Muscle layer of duodenum (tissue), 2 donors: ENCODE measurements around the gene YWHAH.
A peak's percentile ranks its signal among the peaks of the same experiment; 100 is the strongest.

ENCODE experiments used
- H3K27ac ChIP-seq: one replicate; pipeline ENCODE4 v1.7.0; 2013; ENCODE audit warnings: mild to moderate bottlenecking, low read length
- H3K27me3 ChIP-seq: one replicate; pipeline ENCODE4 v1.7.0; 2013; ENCODE audit warnings: low read depth, mild to moderate bottlenecking, control low read depth, low read length
- H3K36me3 ChIP-seq, 2 donors: one replicate each; pipeline ENCODE4 v1.7.0; 2013; ENCODE audit warnings: low read length in 2 of 2, control low read depth in 1 of 2, mild to moderate bottlenecking in 1 of 2; ENCODE audit not compliant: insufficient read depth in 2 of 2, control insufficient read depth in 1 of 2
- H3K4me1 ChIP-seq, 2 donors: one replicate each; pipeline ENCODE4 v1.7.0; 2013; ENCODE audit warnings: low read length in 2 of 2, mild to moderate bottlenecking in 2 of 2, control low read depth in 1 of 2, moderate library complexity in 1 of 2; ENCODE audit not compliant: insufficient read depth in 2 of 2, control insufficient read depth in 1 of 2
- H3K4me3 ChIP-seq, 2 donors: one replicate each; pipeline ENCODE4 v1.7.0; 2013; ENCODE audit warnings: low read length in 2 of 2, low read depth in 1 of 2, mild to moderate bottlenecking in 1 of 2
- H3K9me3 ChIP-seq, 2 donors: one replicate each; pipeline ENCODE4 v1.7.0; 2013; ENCODE audit warnings: low read length in 2 of 2, control low read depth in 1 of 2, mild to moderate bottlenecking in 1 of 2; ENCODE audit not compliant: control insufficient read depth in 1 of 2
- donor health status: healthy.

The YWHAH gene

GRCh38 chr22:31951194-31952093, 7.1 kb downstream of the YWHAH start:
- Histone ChIP-seq H3K27me3 (no peaks in the 10 kb centered on the region), H3K27ac (peak overlapping the region; percentile 85), H3K9me3 (no peaks in the 10 kb centered on the region), H3K4me3 (no peak overlapping the region), H3K4me1 (peaks cover 32 to 46% of the 10 kb centered on the region in 2 donors), H3K36me3 (peaks cover 7% of the 10 kb centered on the region in 2 donors)

DNA sequence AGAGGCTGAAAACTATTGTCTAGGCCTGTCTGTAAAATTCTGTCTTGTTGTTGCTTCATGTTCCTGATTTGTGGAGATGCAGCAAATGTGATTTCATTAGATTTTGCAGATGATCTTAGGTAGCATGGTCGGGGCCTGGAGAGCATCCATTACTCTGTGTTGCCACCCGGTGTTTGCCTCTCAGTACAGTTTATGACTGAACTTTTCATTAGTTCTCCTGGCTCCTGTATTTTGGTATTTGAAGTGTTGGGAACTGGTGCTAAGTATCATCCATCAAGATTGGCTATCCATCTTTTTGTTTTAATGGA, 7.7 kb downstream of the YWHAH start:
- no peaks in the 10 kb centered on the region for H3K9me3 ChIP-seq
- H3K4me1 ChIP-seq = peaks cover 30 to 40% of the 10 kb centered on the region in 2 donors
- H3K27me3 ChIP-seq = no peaks in the 10 kb centered on the region
- H3K27ac ChIP-seq = peak overlapping the region; percentile 85
- H3K36me3 ChIP-seq = peaks cover 13% of the 10 kb centered on the region in 2 donors
- no peak overlapping the region for H3K4me3 ChIP-seq

GRCh38 chr22:31952472-31952871, 8.1 kb downstream of the YWHAH start:
- Histone ChIP-seq H3K27ac (peak overlapping the region; percentile 85), H3K9me3 (no peaks in the 10 kb centered on the region), H3K4me1 (peaks cover 27 to 39% of the 10 kb centered on the region in 2 donors), H3K36me3 (peaks cover 14 to 17% of the 10 kb centered on the region in 2 donors), H3K27me3 (no peaks in the 10 kb centered on the region), H3K4me3 (no peak overlapping the region)

DNA sequence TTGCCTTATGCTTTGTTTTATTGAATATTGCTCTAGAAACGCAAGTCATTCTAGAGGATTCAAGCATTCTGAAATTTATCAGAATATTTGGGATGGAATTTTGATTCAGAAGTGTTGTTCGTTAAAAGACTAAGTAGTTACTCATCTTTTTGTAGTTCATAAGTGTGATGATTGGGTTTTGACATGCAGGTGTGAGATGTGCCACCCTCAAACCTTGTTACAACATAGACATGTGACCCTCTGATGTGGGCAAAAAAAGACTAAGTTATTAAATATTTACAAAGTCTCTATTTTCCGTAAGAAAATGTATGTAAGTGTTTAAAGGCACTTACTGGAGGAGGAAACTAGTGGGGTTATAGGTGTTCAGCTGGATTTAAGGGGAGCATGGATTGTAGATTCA, 8.9 kb downstream of the YWHAH start:
- Histone ChIP-seq H3K27ac (peak overlapping the region; percentile 85), H3K27me3 (no peaks in the 10 kb centered on the region), H3K36me3 (peaks cover 16 to 25% of the 10 kb centered on the region in 2 donors), H3K9me3 (no peaks in the 10 kb centered on the region), H3K4me3 (no peak overlapping the region), H3K4me1 (peaks cover 27 to 39% of the 10 kb centered on the region in 2 donors)

DNA sequence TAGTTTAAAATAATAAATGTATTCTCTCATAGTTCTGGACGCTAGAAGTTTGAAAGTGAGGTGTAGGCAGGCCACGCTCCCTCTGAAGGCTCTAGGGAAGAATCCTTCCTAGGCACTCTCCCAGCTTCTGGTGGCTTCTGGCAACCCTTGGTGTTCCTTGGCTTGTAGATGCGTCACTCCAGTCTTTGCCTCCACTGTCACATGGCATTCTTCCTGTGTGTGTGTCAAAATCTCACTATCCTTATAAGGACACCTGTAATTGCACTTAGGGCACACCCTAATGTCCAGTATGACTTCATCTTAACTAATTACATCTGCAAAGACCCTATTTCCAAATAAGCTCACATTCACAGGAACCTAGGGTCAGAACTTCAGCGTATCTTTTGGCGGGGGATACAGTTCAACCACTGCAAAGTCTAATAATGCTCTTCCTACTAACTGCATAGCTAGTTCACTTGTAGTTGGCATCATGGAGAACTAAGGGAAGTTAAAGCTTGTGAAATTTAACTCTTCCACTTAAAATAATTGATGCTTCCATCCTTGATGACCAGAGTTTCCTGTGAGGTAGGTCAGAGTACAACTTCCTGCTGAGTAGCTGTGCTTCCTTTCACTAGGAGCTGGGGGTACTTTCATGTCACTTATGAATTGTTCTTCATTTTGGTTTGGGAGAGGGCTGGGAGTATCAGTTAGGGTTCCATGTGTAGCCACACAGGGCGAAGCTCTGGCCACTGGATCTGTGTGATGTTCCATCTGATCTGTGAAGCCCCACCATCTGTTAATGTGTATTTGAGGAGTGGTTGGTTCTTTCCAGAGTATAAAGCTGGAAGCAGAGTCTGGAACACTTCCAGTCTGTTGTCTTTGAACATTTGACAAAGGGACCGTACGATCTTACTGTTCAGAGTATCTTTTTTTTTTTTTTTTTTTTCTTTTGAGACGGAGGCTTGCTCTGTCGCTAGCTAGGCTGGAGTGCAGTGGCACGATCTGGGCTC, 10.5 kb downstream of the YWHAH start:
- Histone ChIP-seq H3K27ac (peak overlapping the region; percentile 85), H3K36me3 (peaks cover 16 to 26% of the 10 kb centered on the region in 2 donors), H3K27me3 (no peaks in the 10 kb centered on the region), H3K9me3 (no peaks in the 10 kb centered on the region), H3K4me1 (peaks cover 27 to 39% of the 10 kb centered on the region in 2 donors), H3K4me3 (no peak overlapping the region)

DNA sequence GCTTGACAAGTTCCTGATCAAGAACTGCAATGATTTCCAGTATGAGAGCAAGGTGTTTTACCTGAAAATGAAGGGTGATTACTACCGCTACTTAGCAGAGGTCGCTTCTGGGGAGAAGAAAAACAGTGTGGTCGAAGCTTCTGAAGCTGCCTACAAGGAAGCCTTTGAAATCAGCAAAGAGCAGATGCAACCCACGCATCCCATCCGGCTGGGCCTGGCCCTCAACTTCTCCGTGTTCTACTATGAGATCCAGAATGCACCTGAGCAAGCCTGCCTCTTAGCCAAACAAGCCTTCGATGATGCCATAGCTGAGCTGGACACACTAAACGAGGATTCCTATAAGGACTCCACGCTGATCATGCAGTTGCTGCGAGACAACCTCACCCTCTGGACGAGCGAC, 12.0 kb downstream of the YWHAH start:
- no peak overlapping the region for H3K27ac ChIP-seq
- no peaks in the 10 kb centered on the region for H3K9me3 ChIP-seq
- no peak overlapping the region for H3K4me3 ChIP-seq
- peaks cover 25 to 30% of the 10 kb centered on the region in 2 donors for H3K4me1 ChIP-seq
- peaks cover 16 to 22% of the 10 kb centered on the region in 2 donors for H3K36me3 ChIP-seq
- no peaks in the 10 kb centered on the region for H3K27me3 ChIP-seq

DNA sequence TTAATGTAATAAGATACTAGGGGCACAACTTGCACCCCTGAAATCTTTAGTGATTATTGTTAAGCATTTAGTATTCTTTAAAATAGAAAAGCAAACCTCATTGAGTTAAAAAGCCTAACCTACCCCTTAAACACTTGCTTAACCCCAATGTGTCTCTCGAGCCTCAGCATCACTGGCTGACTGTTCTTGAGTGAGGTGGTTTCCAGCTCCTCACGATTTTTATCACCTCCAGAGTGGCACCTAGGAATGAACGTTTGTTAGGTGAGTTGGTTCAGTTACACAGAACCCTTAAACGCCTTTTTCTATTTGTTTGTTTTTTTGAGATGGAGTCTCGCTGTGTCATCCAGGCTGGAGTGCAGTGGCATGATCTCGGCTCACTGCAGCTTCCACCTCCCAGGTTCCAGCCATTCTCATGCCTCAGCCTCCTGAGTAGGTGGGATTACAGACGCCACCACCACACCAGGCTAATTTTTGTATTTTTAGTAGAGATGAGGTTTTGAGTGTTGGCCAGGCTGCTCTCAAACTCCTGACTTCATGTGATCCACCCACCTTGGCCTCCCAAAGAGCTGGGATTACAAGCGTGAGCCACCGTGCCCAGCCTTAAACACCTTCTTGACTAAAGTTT, 13.7 kb downstream of the YWHAH start:
- Histone ChIP-seq H3K4me1 (peaks cover 8 to 13% of the 10 kb centered on the region in 2 donors), H3K9me3 (no peaks in the 10 kb centered on the region), H3K27me3 (no peaks in the 10 kb centered on the region), H3K4me3 (no peak overlapping the region), H3K36me3 (peaks cover 16 to 22% of the 10 kb centered on the region in 2 donors), H3K27ac (no peak overlapping the region)

DNA sequence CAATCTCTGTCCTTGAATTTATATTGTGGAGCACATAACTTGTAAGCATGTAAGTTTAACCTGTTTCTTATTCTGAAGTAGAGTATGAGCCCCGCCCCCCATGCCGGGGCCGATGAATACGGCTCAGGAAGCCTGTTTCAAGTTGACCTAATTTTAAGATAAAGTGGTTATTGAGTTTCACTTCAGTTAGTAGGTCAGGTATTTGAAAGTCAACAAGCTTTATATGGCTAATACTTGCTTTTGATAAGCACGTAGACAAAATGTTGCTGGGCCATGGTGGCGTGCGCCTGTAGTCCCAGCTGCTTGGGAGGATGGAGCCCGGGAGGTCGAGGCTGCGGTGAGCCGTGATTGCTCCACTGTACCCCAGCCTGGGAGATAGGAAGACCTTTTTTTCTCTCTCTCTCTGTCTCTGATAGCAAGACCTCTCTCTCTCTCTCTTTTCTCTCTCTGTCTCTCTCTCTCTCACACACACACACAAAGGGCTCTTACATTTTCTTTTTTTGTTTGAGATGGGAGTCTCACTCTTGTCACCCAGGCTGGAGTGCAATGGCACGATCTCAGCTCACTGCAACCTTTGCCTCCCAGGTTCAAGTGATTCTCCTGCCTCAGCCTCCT, 14.4 kb downstream of the YWHAH start:
- H3K4me1 ChIP-seq = peaks cover 3 to 7% of the 10 kb centered on the region in 2 donors
- no peaks in the 10 kb centered on the region for H3K27me3 ChIP-seq
- no peak overlapping the region for H3K4me3 ChIP-seq
- H3K9me3 ChIP-seq = no peaks in the 10 kb centered on the region
- peaks cover 16 to 22% of the 10 kb centered on the region in 2 donors for H3K36me3 ChIP-seq
- no peak overlapping the region for H3K27ac ChIP-seq

GRCh38 chr22:31960767-31961166, 16.4 kb downstream of the YWHAH start:
- Histone ChIP-seq H3K9me3 (no peaks in the 10 kb centered on the region), H3K27ac (no peak overlapping the region), H3K4me3 (no peak overlapping the region)

DNA sequence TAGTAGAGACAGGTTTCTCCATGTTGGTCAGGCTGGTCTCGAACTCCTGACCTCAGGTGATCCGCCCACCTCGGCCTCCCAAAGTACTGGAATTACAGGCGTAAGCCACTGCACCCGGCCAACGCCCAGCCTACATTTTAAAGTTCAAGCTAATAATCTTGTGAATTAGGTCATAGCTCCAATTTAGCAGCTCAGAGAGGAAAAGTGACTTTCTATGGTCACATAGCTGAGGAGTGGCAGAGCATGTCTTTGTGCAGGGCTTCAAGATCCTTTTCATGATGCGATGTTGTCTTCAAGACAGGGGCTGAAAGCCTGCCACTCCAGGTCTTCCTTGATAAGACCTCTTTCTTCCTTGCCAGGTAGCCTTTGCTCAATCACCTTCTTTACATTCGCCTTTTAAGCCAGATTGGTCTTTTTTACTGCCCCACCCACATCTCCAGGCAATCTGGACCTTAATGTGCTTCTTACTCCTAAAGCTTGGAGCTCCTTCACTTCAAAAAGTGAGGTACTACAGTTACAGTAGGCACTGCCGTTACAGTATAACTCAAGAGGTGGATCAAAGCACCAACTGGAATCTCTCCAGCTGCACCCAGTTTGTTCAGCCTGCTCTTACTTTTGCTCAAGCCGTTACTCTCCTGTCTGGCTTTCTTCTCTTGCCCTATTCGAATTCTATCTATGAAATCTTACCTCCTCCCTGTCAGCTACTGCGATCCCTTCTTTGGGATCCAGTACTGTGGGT, 18.2 kb downstream of the YWHAH start:
- Histone ChIP-seq H3K27me3 (no peaks in the 10 kb centered on the region), H3K27ac (no peak overlapping the region), H3K4me1 (peaks cover 0 to 2% of the 10 kb centered on the region in 2 donors), H3K9me3 (no peaks in the 10 kb centered on the region), H3K36me3 (peaks cover 3 to 8% of the 10 kb centered on the region in 2 donors), H3K4me3 (no peak overlapping the region)

More at GRCh38 chr22:31960767-31961166, 16.4 kb downstream of the YWHAH start:
- no peaks in the 10 kb centered on the region for H3K27me3 ChIP-seq
- H3K4me1 ChIP-seq = peaks cover 0 to 2% of the 10 kb centered on the region in 2 donors
- peaks cover 16 to 22% of the 10 kb centered on the region in 2 donors for H3K36me3 ChIP-seq
